CD14-positive monocyte (primary cell): ENCODE measurements around the gene MMD2. TPM values are rescaled to one million over a fixed set of nuclear protein-coding genes. Genes with fewer than 3 reads are reported as not detected.

Experiments used
- DNase-seq, 3 donors: peaks; one replicate each; pipeline ENCODE4 v3.0.0-alpha.2; 2011 to 2022
- H2AFZ ChIP-seq: 2 replicates; pipeline ENCODE4 v1.6.0; 2012; ENCODE audit warnings: mild to moderate bottlenecking, low read depth, low read length, inconsistent platforms; ENCODE audit not compliant: insufficient read depth, poor library complexity, severe bottlenecking
- H3K27ac ChIP-seq, 2 donors: 1 replicate in 1 of 2; 2 replicates in 1 of 2; pipeline ENCODE4 v1.5.1; 2012 to 2013; ENCODE audit warnings: low read length in 2 of 2, control low read depth in 1 of 2, inconsistent platforms in 1 of 2, low read depth in 1 of 2, mild to moderate bottlenecking in 1 of 2
- H3K27me3 ChIP-seq, 2 donors: one replicate each; pipeline versions ENCODE4 v1.6.0 to v1.6.1; 2011 to 2013; ENCODE audit warnings: low read length in 2 of 2; ENCODE audit not compliant: control insufficient read depth in 2 of 2, insufficient read depth in 2 of 2
- H3K36me3 ChIP-seq, 2 donors: replicated peaks in 1 of 2; 1 replicate in 1 of 2; 2 replicates in 1 of 2; pipeline versions ENCODE4 v1.5.1 to v1.6.1; 2012 to 2013; ENCODE audit warnings: low read length in 2 of 2, control low read depth in 1 of 2, inconsistent platforms in 1 of 2, mild to moderate bottlenecking in 1 of 2; ENCODE audit not compliant: insufficient read depth in 2 of 2, control insufficient read depth in 1 of 2
- H3K4me1 ChIP-seq, 2 donors: 1 replicate in 1 of 2; 2 replicates in 1 of 2; pipeline versions ENCODE4 v1.5.1 to v1.6.1; 2012 to 2013; ENCODE audit warnings: low read length in 2 of 2, control low read depth in 1 of 2, inconsistent platforms in 1 of 2, mild to moderate bottlenecking in 1 of 2, moderate library complexity in 1 of 2; ENCODE audit not compliant: insufficient read depth in 2 of 2, control insufficient read depth in 1 of 2
- H3K4me2 ChIP-seq: replicated peaks from 2 replicates; pipeline ENCODE3; 2012; ENCODE audit warnings: low read length, moderate library complexity, mild to moderate bottlenecking; ENCODE audit not compliant: poor library complexity, severe bottlenecking; ENCODE audit errors: extremely low read depth
- H3K4me3 ChIP-seq, 3 experiments: fragments of 200-600 bp in 1 of 3; sonication (generic) in 1 of 3; replicated peaks in 1 of 3; 1 replicate in 2 of 3; 2 replicates in 1 of 3; pipeline ENCODE4 v1.5.1; 2011 to 2013; ENCODE audit warnings: low read length in 3 of 3, mild to moderate bottlenecking in 3 of 3, control low read depth in 2 of 3, low read depth in 2 of 3, inconsistent platforms in 1 of 3, moderate library complexity in 1 of 3
- H3K79me2 ChIP-seq: 2 replicates; pipeline ENCODE4 v1.6.0; 2012; ENCODE audit warnings: mild to moderate bottlenecking, control low read depth, inconsistent platforms, low read length, moderate library complexity; ENCODE audit not compliant: insufficient read depth
- H3K9ac ChIP-seq: 2 replicates; pipeline ENCODE4 v1.6.0; 2017; ENCODE audit warnings: low read length, mild to moderate bottlenecking; ENCODE audit not compliant: insufficient read depth, poor library complexity, severe bottlenecking
- H3K9me3 ChIP-seq, 2 donors: replicated peaks in 1 of 2; 1 replicate in 1 of 2; 2 replicates in 1 of 2; pipeline versions ENCODE4 v1.5.1 to v1.6.1; 2012 to 2013; ENCODE audit warnings: low read length in 2 of 2, control low read depth in 1 of 2; ENCODE audit not compliant: control insufficient read depth in 1 of 2, insufficient read depth in 1 of 2
- H4K20me1 ChIP-seq: 2 replicates; pipeline ENCODE4 v1.6.0; 2012; ENCODE audit warnings: mild to moderate bottlenecking, low read length, control low read depth, moderate library complexity; ENCODE audit not compliant: insufficient read depth
- H3K27ac Mint-ChIP-seq, 7 donors: one replicate each; pipeline ENCODE4 v1.8.0; 2020; ENCODE audit warnings: mild to moderate bottlenecking in 7 of 7, mixed read lengths in 7 of 7, moderate library complexity in 6 of 7, inconsistent platforms in 2 of 7
- H3K27me3 Mint-ChIP-seq, 3 donors: one replicate each; pipeline ENCODE4 v1.8.0; 2021 to 2022; ENCODE audit warnings: low read depth in 3 of 3, mild to moderate bottlenecking in 3 of 3, mixed read lengths in 3 of 3, moderate library complexity in 3 of 3, inconsistent platforms in 1 of 3
- H3K36me3 Mint-ChIP-seq, 2 donors: one replicate each; pipeline ENCODE4 v1.8.0; 2020; ENCODE audit warnings: mixed read lengths in 2 of 2, inconsistent platforms in 1 of 2, mild to moderate bottlenecking in 1 of 2
- H3K4me1 Mint-ChIP-seq: one replicate; pipeline ENCODE4 v1.8.0; 2020; ENCODE audit warnings: mild to moderate bottlenecking, mixed read lengths
- H3K4me3 Mint-ChIP-seq, 2 donors: one replicate each; pipeline ENCODE4 v1.8.0; 2020; ENCODE audit warnings: mild to moderate bottlenecking in 2 of 2, mixed read lengths in 2 of 2, moderate library complexity in 1 of 2
- H3K9me3 Mint-ChIP-seq, 7 donors: one replicate each; pipeline ENCODE4 v1.8.0; 2020 to 2022; ENCODE audit warnings: mixed read lengths in 7 of 7, mild to moderate bottlenecking in 6 of 7, moderate library complexity in 6 of 7, inconsistent platforms in 2 of 7
- CTCF ChIP-seq: fragments of 200-600 bp; IDR thresholded peaks from one replicate; pipeline ENCODE4 v1.8.0; 2022; ENCODE audit warnings: antibody characterized with exemption, mild to moderate bottlenecking
- WGBS: methylation state at CpG from one replicate; pipeline ENCODE4 v1.1.5; 2013; ENCODE audit warnings: missing lambda C conversion rate; ENCODE audit not compliant: insufficient coverage; 5-methylcytosine and 5-hydroxymethylcytosine counted together
- intact Hi-C, 2 donors: fragments of 100-400 bp; cut with micrococcal nuclease; formaldehyde crosslinking; loops; one replicate each; pipeline versions ENCODE4 v1.15.0 to v1.15.1; 2023
- polyA plus RNA-seq, 3 donors: library from polyadenylated mRNA; depleted of rRNA in 1 of 3; unstranded in 2 of 3; stranded (reverse) in 1 of 3; fragments of 300-500 nt in 2 of 3; fragments of >200 nt in 1 of 3; fragmentation: Illumina TruSeq in 2 of 3; gene quantifications; 1 replicate in 2 of 3; 2 replicates in 1 of 3; pipeline ENCODE4 v1.2.3, GENCODE V29; 2012 to 2021

Gene MMD2
- polyA plus RNA-seq, 3 donors = not detected

- Mint-ChIP-seq H3K9me3 (no peaks in the 10 kb centered on the region), H3K27me3 (peaks cover 0 to 2% (median 0%) of the 10 kb centered on the region in 3 donors), H3K4me1 (no peaks in the 10 kb centered on the region), H3K27ac (peak overlapping the region in 2 of 7 donors; percentile 22 to 23), H3K36me3 (peaks cover 56 to 76% of the 10 kb centered on the region in 2 donors), H3K4me3 (no peak overlapping the region)
- H2AFZ ChIP-seq = no peak overlapping the region
- no peak overlapping the region for H3K4me2 ChIP-seq
- WGBS = 100% methylated on average over 3 of the region's 5 CpGs
- no peak for DNase-seq
- H3K36me3 ChIP-seq = peaks cover 36 to 58% of the 10 kb centered on the region in 2 donors
- intact Hi-C loops = no loop called here
- H3K9ac ChIP-seq = no peak overlapping the region
- no peaks in the 10 kb centered on the region for H3K27me3 ChIP-seq
- TF ChIP-seq CTCF = no peak
- no peak overlapping the region for H3K27ac ChIP-seq
- H3K9me3 ChIP-seq = no peaks in the 10 kb centered on the region
- H3K4me1 ChIP-seq = no peaks in the 10 kb centered on the region
- no peaks in the 10 kb centered on the region for H3K79me2 ChIP-seq
- no peak overlapping the region for H3K4me3 ChIP-seq
- H4K20me1 ChIP-seq = no peaks in the 10 kb centered on the region
Observed at GRCh38 chr7:4999369-4999950, 40.5 kb upstream of the MMD2 start.

- WGBS = 100% methylated on average over 4 of the region's 7 CpGs
- no peak for TF ChIP-seq CTCF
- H3K4me3 Mint-ChIP-seq = no peak overlapping the region
- H3K4me2 ChIP-seq = no peak overlapping the region
- peaks cover 60 to 78% of the 10 kb centered on the region in 2 donors for H3K36me3 Mint-ChIP-seq
- peak overlapping the region in 1 of 7 donors; percentile 23 for H3K27ac Mint-ChIP-seq
- H3K79me2 ChIP-seq = no peaks in the 10 kb centered on the region
- H3K9me3 ChIP-seq = no peaks in the 10 kb centered on the region
- H3K36me3 ChIP-seq = peaks cover 42 to 63% of the 10 kb centered on the region in 2 donors
- no peak overlapping the region for H3K9ac ChIP-seq
- H2AFZ ChIP-seq = no peak overlapping the region
- H3K9me3 Mint-ChIP-seq = no peaks in the 10 kb centered on the region
- H3K4me1 Mint-ChIP-seq = no peaks in the 10 kb centered on the region
- no peaks in the 10 kb centered on the region for H4K20me1 ChIP-seq
- H3K27me3 Mint-ChIP-seq = peaks cover 0 to 4% (median 0%) of the 10 kb centered on the region in 3 donors
- DNase-seq = no peak
- no peak overlapping the region for H3K4me3 ChIP-seq
- intact Hi-C loops = no loop called here
- no peaks in the 10 kb centered on the region for H3K27me3 ChIP-seq
- no peaks in the 10 kb centered on the region for H3K4me1 ChIP-seq
- H3K27ac ChIP-seq = no peak overlapping the region
Observed at GRCh38 chr7:4998910-4999309, 39.9 kb upstream of the MMD2 start.
